Activated CD4-positive, CD25-positive, alpha-beta regulatory T cell (primary cell): Measurements from ENCODE around the gene GABBR1.
"Not testable (repeated sequence)": the region's sequence is repeated elsewhere in the genome, so short reads cannot be mapped to it uniquely, and the experiment has no call there.

ENCODE experiments used
- DNase-seq, 4 experiments: peaks; one replicate each; lab custom pipeline; 2025; lab: John Stamatoyannopoulos, UW

The GABBR1 gene

GRCh38 chr6:29632789-29633533, at the start of gene GABBR1:
GABBR1 (minus strand) TSS chr6:29633183; CDS start chr6:29632385, 798 bp downstream.
- peak; percentile 18 to 31 (median 27) for DNase-seq

GRCh38 chr6:29681811-29682210, 48.8 kb upstream of the GABBR1 start:
- no peak for DNase-seq

- DNase-seq: no peak
Observed at GRCh38 chr6:29680904-29681303, 47.9 kb upstream of the GABBR1 start, which contains the start of gene ZFP57. ZFP57 (minus strand) TSS chr6:29681152; CDS start chr6:29677003, 4,149 bp downstream.

- DNase-seq: no peak
Observed at GRCh38 chr6:29680416-29680815, 47.4 kb upstream of the GABBR1 start.

- no peak for DNase-seq
Observed at GRCh38 chr6:29679962-29680361, 47.0 kb upstream of the GABBR1 start.

- no peak for DNase-seq
Observed at GRCh38 chr6:29678114-29678513, 45.1 kb upstream of the GABBR1 start.

GRCh38 chr6:29676981-29677601, 44.1 kb upstream of the GABBR1 start:
- no peak for DNase-seq

- no peak for DNase-seq
Observed at GRCh38 chr6:29675561-29675960, 42.6 kb upstream of the GABBR1 start.

GRCh38 chr6:29674008-29674407, 41.0 kb upstream of the GABBR1 start:
- no peak for DNase-seq

- DNase-seq: no peak
Observed at GRCh38 chr6:29673161-29673560, 40.2 kb upstream of the GABBR1 start.

GRCh38 chr6:29672116-29672515, 39.1 kb upstream of the GABBR1 start:
- not testable (repeated sequence) for DNase-seq

GRCh38 chr6:29671026-29671425, 38.0 kb upstream of the GABBR1 start:
- no peak for DNase-seq

- DNase-seq: no peak
Observed at GRCh38 chr6:29667158-29667557, 34.2 kb upstream of the GABBR1 start.

GRCh38 chr6:29666826-29667130, 33.8 kb upstream of the GABBR1 start:
- no peak for DNase-seq

- no peak for DNase-seq
Observed at GRCh38 chr6:29665942-29666825, 33.2 kb upstream of the GABBR1 start.

GRCh38 chr6:29663300-29664042, 30.5 kb upstream of the GABBR1 start:
- DNase-seq: no peak

- not testable (repeated sequence) for DNase-seq
Observed at GRCh38 chr6:29661502-29662141, 28.6 kb upstream of the GABBR1 start.

GRCh38 chr6:29661071-29661470, 28.1 kb upstream of the GABBR1 start:
- no peak for DNase-seq

GRCh38 chr6:29656798-29657197, 23.8 kb upstream of the GABBR1 start, which contains the start of gene MOG:
MOG (plus strand) TSS chr6:29657092; CDS start chr6:29657210, 118 bp downstream.
- no peak for DNase-seq

GRCh38 chr6:29656157-29656556, 23.2 kb upstream of the GABBR1 start:
- no peak for DNase-seq

GRCh38 chr6:29655658-29656057, 22.7 kb upstream of the GABBR1 start:
- no peak for DNase-seq
